NT2/D1 (cell line): Measurements from ENCODE around the gene SLCO3A1.

Experiments
- SUZ12 ChIP-seq: IDR thresholded peaks from 2 replicates; pipeline ENCODE4 v1.6.1; 2011; ENCODE audit not compliant: insufficient read length, insufficient read depth; ENCODE audit errors: extremely low read depth
- YY1 ChIP-seq: IDR thresholded peaks from 2 replicates; pipeline ENCODE4 v1.6.1; 2011; ENCODE audit not compliant: insufficient read length, insufficient read depth
- ZNF274 ChIP-seq: IDR thresholded peaks from 2 replicates; pipeline ENCODE4 v1.6.1; 2011; ENCODE audit warnings: mild to moderate bottlenecking, low read depth, low read length

GRCh38 chr15:91892436-91892835, 38.9 kb downstream of the SLCO3A1 start:
- TF ChIP-seq ZNF274 (no peak), SUZ12 (no peak), YY1 (no peak)
